Left kidney (tissue), 2 donors: ENCODE results near the gene SAP30BP. TPM values are rescaled to one million over a fixed set of nuclear protein-coding genes. Genes with fewer than 3 reads are reported as not detected.

ENCODE experiments used
- DNase-seq: peaks from one replicate; pipeline ENCODE4 v3.0.0-alpha.2; 2013
- polyA plus RNA-seq: library from polyadenylated mRNA; unstranded; fragments of 120-200 nt; gene quantifications from one replicate; pipeline ENCODE4 v1.2.1, GENCODE V29; 2013; ENCODE audit not compliant: insufficient read length

SAP30BP gene
- polyA plus RNA-seq, 1 donor, result 102 TPM

DNA sequence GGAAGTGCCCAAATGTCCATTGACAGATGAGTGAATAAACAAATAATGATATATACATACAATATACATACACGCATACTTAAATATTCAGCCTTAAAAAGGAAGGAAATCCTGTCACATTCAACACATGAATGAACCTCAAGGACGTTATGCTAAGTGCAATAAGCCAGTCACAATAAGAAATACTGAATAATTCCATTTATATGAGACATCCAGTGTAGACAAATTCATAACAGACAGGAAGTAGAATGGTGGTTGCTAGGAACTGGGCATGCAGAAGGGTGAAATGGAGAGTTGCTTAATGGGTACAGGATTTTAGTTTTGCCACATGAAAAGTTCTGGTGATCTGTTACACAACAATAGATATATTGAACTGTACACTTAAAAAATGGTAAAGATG is 45.3 kb downstream of the SAP30BP start:
- no peak for DNase-seq

DNA sequence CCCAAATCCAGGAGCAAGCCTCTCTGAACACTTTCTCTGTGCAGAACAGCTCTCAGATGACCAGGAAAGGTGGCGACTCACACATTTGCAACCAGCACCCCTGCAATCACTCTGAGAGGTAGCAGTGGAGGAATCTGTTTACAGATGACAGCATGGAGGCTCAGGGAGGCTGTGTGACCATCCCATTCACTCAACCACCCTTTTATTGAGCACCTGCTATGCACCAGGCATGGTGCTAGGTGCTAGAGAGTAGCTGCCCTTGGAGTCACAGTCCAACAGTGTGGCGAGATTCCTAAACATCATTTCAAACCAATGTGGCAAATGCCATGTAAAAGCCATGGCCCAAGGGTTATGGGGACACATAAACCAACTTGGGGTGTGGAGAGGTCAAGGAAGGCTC is 52.6 kb downstream of the SAP30BP start:
- no peak for DNase-seq

DNA sequence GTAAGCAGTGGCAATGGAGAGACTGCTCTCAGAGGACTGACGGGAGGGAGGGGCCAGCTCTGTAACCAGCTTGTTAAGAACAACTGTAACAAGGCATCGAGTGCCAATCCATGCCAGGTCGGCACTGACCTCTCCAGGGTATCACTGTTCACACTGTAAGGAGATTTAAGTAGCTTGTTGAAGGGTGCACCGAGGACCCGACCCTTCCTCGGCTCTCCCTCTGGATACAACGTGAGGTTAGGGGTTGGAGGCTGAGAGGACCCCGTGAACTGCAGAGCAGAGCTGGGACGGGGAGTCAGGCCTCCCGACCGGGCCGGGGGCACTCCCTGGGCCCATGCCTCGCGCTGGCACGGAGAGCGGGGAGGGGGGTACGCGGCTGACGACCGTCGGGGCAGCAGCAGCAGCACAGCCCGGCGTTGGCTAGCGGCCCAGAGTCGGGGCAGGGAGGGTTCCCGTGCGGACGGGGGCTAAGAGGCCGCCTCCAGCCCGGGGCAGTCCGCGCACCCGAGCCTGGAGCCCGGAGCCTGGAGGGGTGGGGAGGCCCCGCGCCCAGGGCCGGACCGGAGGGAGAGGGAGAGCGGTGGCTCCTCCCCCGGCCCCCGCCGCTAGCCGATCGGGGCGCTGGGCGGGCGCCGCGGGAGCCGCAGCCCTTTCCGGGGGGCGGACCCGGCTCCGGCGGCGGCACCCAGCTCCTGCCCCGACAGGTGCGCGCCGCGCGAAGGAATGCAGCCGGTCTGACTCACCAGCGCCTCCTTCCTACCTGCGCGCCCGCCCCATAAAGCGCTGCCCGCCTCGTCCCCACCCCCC is 53.7 kb downstream of the SAP30BP start, which contains the start of gene ITGB4:
Gene ITGB4 (plus strand): TSS at position 804 of the 807 bp plus-strand sequence. CDS start 3,245 bp downstream, outside the sequence.
- DNase-seq, result peak; percentile 38

DNA sequence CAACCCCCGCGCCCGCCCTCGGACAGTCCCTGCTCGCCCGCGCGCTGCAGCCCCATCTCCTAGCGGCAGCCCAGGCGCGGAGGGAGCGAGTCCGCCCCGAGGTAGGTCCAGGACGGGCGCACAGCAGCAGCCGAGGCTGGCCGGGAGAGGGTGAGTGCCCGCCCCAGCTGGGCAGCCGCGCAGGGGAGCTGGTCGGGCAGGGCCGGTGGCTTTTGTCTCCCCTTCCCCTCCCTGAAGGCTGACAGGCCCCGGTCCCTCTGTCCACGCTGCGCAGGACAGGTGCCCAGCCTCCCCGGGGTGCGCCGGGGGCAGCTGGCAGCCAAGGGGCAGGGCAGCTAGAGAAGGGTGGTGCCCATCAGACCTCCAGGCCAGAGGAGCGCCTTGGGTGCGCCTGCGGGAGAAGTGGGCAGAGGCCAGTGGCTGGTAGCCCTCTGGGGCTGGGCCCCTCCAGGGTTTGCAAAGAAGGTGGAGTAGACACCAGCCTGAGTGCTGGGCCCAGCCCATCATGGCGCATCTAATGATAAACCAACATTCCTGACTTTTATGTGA is 54.4 kb downstream of the SAP30BP start:
- DNase-seq, result no peak

DNA sequence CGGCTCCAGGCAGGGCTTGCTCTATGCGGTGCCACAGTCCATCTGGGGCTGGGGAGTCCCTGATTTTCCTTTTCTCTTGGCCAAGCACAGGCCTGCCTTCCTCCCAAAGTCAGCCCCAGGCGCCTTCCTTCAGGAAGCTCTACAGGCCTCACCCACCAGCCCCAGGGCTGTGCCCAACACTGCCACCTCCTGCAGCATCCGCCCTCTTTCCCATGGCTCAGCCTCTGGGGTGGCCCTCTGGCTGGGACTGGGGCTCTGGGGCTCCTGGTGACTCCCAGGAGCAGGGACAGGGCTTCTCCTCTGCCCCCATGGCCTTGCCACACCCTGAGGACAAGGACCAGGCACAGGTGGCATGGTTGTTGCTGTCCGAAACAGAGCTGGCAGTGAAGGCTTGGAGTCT is 54.9 kb downstream of the SAP30BP start:
- DNase-seq, result no peak

DNA sequence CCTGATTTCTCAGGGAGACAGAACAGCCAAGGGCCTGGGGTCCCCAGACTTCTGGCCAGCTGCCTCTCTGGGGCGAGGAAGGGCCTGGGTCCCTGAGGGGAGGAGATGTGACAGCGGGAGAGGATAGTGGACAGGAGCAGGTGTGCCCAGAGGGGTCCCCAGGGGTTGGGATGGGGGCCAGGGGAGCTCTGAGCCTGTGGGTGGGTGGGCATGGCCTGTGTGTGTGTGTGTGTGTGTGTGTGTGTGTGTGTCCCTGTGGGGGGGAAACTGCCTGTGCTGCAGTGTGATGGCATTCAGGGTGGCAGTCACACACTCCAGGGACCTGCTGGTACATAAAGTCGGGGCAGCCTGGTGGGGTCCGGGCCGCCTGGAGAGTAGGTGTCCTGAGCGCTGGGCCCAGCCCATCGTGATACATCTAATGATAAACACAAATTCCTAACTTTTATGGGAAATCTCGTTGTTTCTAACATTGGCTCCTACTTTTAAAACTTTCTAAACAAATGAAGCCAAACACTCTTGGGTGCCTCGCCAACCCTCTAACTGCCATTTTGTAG is 55.5 kb downstream of the SAP30BP start:
- no peak for DNase-seq

DNA sequence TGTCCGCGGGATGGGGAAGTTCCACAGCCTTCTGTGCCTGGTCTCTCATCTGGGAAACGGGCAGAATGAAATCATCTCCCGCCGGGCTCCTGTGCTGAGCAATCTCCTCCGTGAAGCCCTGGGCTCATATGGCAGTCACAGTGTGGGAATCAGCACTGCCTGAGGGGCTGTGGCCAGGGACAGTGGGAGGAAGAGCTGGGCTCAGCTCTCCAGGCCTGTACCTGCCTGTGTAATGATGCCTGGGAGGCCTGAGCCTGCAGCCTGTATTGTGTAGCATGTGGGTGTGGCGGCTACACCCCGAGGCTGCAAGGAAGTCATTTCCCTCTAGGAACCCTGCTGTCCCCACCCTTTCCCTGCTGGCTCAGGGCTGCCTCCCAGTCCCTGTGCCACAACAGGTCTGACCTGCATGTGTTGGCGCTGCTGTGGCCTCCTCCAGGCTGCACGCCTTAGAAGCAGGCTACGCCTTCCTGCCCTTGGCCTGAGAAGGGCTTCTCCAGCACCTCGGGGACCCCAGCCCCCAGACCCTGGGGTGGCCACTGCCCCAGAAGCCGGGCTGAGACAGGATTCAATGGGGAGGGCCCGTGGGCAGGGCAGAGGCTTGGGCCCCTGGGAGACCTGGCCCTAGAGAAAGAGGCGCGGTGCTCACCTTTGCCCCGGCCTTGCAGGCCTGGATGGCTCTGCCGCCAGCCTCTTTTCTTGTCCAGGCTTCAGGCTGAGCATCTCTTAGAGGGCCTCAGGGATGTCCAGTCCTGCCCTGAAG is 56.2 kb downstream of the SAP30BP start:
- no peak for DNase-seq

DNA sequence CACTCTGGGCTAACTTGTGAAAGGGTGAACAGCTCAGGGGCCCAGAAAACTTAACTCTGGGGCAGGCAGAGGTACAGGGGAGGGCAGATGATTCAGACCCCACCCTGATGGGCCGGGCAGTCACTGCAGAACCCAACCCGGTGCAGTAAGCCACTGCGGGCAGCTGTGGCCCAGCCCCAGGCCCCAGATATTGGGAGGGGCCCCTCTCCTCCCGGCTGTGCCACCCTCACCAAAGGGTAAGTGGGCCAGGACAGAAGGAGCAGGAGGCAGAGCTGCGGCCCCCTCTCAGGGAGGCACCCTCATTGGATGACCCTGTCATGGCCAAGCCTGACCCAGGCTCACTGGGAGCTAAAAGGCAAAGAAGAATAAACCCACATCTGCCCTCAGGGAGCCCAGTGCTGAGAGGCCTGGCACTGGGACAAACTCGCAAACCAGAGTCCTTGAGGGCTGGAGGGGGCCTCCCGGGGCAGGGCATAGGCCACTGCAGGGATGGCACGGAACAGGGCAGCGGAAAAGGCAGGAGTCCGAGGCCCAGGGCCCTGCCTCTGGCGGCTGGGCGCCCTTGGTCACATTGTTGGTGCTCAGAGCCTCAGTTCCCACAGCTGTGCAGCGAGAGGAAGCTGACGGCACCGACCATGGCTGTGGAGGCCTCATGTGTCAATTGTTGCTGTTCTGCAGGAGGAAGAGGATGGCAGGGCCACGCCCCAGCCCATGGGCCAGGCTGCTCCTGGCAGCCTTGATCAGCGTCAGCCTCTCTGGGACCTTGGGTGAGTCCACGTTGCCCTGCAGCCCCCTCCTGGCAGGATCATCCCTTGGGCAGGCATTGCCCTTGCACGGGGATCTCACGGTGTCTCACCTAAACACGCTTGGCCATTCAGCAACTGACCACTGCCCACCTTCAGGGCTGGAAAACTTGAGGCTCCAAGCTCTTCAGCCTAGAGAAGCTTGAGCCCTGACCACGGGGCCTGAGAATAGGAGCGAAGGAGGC is 57.2 kb downstream of the SAP30BP start:
- no peak for DNase-seq

DNA sequence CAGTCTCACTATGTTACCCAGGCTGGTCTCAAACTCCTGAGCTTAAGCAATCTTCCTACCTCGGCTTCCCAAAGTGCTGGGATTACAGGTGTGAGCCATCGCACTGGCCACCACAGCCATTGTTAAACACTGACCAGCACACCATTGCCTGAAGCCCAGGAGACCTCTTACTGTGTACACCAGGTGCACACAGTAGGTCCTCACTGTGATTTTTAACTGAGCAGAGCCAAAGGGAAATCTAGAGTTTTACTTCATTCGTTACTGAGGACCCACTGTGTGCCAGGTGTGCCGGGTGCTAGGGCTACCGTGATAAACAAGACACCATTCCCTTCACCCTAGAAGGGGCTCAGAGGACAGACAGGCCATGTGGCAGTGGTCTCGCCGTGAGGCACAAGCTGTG is 58.4 kb downstream of the SAP30BP start:
- DNase-seq, result no peak

DNA sequence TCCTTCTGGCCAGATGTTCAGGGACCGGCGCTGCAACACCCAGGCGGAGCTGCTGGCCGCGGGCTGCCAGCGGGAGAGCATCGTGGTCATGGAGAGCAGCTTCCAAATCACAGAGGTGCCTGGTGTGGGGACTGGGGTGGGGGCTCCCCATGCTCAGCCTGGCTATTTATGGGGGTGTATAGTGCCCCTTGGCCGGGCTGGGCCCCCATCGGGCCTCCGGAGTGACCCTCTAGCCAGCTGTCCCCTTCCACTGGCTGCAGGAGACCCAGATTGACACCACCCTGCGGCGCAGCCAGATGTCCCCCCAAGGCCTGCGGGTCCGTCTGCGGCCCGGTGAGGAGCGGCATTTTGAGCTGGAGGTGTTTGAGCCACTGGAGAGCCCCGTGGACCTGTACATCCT is 60.3 kb downstream of the SAP30BP start:
- no peak for DNase-seq

DNA sequence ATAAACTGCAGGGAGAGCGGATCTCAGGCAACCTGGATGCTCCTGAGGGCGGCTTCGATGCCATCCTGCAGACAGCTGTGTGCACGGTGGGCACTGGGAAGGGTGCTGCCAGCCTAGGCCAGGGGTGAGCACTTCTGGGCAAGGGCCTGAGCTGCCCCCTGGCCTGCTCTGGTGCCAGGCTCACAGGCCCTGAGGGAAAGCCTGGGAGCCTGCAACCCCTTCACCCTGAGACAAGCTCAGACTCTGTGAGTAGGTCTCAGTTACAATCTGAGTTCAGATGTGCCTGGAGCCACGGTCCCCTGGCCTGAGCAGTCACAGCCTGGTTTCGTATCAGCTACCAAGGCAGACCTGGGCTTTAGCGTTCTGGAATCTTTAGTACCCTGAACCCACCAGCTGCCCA is 62.2 kb downstream of the SAP30BP start:
- DNase-seq, result no peak

DNA sequence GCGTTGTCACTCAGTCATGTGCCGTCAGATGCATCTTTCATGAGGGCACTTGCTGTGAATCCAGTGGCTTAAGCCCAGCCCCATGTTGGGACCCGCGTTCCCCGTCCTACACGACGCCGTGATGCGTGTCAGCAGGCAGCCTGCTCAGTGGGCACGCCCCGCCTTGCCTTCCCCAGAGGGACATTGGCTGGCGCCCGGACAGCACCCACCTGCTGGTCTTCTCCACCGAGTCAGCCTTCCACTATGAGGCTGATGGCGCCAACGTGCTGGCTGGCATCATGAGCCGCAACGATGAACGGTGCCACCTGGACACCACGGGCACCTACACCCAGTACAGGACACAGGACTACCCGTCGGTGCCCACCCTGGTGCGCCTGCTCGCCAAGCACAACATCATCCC is 62.9 kb downstream of the SAP30BP start:
- no peak for DNase-seq

DNA sequence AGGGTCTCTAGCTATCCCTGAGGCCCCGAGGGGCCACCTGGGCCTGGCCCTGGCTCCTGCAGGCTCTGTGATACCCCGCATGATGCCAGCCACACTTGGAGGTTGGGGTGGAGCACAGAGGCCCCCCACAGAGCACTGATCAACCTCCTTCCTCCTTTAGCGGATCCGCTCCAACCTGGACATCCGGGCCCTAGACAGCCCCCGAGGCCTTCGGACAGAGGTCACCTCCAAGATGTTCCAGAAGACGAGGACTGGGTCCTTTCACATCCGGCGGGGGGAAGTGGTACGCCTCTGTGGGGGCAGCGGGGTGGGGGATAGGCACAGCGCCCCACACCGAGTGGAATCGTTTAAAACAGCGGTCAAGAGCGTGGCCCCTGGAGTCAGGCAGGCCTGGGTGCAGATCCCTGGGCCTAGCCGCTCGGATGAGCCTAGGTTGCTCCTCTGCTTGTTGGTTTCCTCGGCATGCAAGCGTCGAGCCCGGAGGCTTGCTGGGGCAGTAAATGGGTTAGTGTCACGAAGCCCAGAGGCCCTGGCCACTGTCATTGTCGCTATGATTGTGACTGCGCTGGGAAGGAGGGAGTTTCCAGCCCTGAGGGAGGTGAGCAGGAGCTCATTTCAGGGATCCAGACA is 64.1 kb downstream of the SAP30BP start:
- no peak for DNase-seq

DNA sequence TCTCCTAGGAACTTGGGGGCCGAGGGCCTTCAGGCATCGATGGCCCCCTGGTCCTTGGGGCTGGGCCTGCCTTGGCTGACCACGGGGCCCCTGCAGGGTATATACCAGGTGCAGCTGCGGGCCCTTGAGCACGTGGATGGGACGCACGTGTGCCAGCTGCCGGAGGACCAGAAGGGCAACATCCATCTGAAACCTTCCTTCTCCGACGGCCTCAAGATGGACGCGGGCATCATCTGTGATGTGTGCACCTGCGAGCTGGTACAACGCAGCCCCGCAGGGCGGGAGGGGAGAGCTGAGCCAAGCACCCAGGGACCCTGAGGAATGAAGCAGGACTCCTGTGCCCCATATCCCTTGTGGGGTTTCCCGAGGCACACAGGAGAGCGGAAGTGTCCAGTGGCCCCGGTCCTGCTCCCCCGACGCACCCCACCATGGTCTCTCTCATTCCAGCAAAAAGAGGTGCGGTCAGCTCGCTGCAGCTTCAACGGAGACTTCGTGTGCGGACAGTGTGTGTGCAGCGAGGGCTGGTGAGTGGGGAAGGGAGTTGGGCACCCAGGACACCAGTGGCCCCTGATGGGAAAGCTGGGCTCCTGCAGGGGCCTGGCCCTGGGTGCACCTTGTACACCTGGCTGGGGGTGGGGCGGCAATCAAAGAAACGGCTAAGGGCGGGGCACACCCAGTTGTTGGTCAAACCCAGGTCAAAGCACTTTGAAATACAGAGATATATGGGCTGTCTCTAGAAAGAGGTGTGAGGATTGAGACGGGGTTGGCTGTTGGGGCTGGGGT is 64.8 kb downstream of the SAP30BP start:
- DNase-seq, result no peak

DNA sequence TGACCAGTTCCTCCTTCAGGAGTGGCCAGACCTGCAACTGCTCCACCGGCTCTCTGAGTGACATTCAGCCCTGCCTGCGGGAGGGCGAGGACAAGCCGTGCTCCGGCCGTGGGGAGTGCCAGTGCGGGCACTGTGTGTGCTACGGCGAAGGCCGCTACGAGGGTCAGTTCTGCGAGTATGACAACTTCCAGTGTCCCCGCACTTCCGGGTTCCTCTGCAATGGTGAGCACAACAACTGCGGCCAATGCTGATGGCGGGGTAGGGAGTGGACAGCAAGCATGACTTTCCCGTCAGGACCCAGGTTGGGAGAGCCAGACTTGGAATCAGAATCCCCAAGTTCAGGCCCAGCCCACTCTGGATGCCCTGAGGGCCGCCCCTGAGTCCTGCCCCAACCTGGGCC is 66.3 kb downstream of the SAP30BP start:
- DNase-seq, result no peak

DNA sequence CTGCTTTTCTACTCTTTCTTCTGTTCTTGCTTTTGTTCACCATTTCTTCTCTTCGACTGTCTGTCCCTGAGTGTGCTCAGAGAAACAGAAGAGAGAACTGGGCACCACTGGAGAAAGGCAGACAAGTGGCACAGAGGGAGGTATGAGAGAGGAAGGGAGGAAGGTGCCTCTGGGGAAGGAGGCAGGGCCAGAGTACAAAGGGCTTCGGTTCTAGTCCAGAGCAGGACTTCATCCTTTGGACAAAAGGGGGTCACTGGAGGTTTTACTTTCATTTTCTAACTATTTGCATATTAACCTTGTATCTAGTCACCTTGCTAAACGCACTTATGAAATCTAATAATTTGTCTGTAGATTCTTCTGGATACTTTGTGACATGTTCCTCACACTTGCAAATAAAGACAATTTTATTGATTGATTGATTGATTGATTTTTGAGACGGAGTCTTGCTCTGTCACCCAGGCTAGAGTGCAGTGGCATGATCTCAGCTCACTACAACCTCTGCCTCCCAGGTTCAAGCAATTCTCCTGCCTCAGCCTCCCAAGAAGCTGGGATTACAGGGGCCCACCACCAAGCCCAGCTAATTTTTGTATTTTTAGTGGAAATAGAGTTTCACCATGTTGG is 67.6 kb downstream of the SAP30BP start:
- no peak for DNase-seq

DNA sequence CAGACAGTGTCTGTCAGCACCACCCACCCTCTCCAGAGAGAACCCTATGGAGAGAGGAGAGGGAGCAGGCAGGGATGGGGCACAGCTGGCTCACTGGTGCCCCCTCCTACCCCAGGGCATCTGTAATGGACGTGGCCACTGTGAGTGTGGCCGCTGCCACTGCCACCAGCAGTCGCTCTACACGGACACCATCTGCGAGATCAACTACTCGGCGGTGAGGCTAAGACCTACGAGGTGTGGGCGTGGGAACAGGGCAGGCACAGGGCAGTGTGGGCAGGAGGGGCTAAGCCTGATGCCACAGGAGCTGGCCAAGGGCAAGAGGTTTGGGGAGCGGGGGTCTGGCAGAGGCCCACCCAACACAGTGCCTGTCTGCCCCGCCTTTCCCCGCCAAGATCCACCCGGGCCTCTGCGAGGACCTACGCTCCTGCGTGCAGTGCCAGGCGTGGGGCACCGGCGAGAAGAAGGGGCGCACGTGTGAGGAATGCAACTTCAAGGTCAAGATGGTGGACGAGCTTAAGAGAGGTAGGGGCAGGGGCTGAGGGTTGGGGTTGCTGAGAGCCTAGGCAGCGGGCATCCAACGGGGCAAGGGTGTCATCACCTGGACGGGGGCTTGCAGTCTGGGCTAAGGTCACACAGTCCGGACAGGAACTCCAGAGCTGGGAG is 69.2 kb downstream of the SAP30BP start:
- DNase-seq, result no peak

DNA sequence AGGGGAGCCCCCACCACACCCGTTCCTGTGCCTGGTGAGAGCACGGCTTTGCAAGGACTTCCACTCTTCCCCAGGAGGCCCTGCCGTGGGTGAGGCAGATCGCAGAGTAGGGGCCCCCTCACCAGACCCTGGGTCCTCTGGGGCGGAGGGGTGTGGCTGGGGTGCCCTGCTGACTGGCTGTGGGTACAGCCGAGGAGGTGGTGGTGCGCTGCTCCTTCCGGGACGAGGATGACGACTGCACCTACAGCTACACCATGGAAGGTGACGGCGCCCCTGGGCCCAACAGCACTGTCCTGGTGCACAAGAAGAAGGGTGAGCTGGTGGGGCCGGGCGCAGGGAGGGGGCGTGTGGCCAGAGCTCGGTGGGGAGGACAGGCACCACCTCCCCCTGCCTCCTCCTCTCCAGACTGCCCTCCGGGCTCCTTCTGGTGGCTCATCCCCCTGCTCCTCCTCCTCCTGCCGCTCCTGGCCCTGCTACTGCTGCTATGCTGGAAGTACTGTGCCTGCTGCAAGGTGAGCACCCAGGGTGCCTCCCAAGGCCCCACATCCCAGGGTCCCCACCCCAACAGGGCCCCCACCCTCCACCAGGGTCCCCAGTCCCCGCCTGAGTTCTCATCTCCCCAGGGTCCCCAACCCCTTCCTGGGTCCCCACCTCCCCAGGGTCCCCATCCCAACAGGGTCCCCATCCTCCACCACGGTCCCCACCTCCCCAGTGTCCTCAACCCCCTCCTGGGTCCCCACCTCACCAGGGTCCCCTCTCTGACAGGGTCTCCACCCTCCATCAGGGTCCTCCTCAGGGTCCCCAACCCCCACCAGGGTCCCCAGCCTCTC is 70.2 kb downstream of the SAP30BP start:
- no peak for DNase-seq
